H1 (cell line): Measurements from ENCODE around the gene CKAP4. TPM values are rescaled to one million over a fixed set of nuclear protein-coding genes. Genes with fewer than 3 reads are reported as not detected.

Source experiments
- CTCF ChIA-PET: fragments of 300-600 bp; sonication (Branson Sonifier 250); formaldehyde crosslinking; loops from one replicate; lab custom pipeline; 2021; ENCODE audit not compliant: partially characterized antibody; lab: Charles Lee
- POLR2A ChIA-PET: fragments of 300-600 bp; sonication (Branson Sonifier 250); formaldehyde crosslinking; loops from one replicate; lab custom pipeline; 2021; ENCODE audit warnings: inconsistent platforms; ENCODE audit not compliant: partially characterized antibody; lab: Charles Lee
- DNase-seq, 2 experiments: peaks; one replicate each; pipeline versions ENCODE4 v3.0.0 to v3.0.0-alpha.2; 2010 to 2022; ENCODE audit warnings: low spot score in 2 of 2, low read depth in 1 of 2, mixed read lengths in 1 of 2
- FAIRE-seq: peaks from 2 replicates; lab custom pipeline; 2011; peaks lifted over from hg19 to GRCh38; lab: Jason Lieb, UNC
- H2AFZ ChIP-seq: 2 replicates; pipeline ENCODE4 v1.8.1; 2012; ENCODE audit warnings: low read length, inconsistent platforms
- H2AK5ac ChIP-seq: 2 replicates; pipeline ENCODE4 v1.6.1; 2013; ENCODE audit warnings: low read depth, low read length
- H2BK120ac ChIP-seq: replicated peaks from 2 replicates; pipeline ENCODE3; 2013; ENCODE audit warnings: low read depth, low read length, inconsistent platforms
- H2BK12ac ChIP-seq: 2 replicates; pipeline ENCODE4 v1.6.1; 2013; ENCODE audit warnings: low read depth, low read length
- H2BK15ac ChIP-seq: 2 replicates; pipeline ENCODE4 v1.6.1; 2013; ENCODE audit warnings: low read length
- H2BK20ac ChIP-seq: 2 replicates; pipeline ENCODE4 v1.6.1; 2013; ENCODE audit warnings: low read length
- H2BK5ac ChIP-seq: 2 replicates; pipeline ENCODE4 v1.6.1; 2013; ENCODE audit warnings: low read depth, low read length
- H3K14ac ChIP-seq: 2 replicates; pipeline ENCODE4 v1.6.1; 2013; ENCODE audit warnings: inconsistent platforms; ENCODE audit not compliant: insufficient read length
- H3K18ac ChIP-seq: 2 replicates; pipeline ENCODE4 v1.6.1; 2013; ENCODE audit warnings: low read length; ENCODE audit errors: extremely low read depth
- H3K23ac ChIP-seq: 2 replicates; pipeline ENCODE4 v1.6.1; 2013; ENCODE audit warnings: inconsistent platforms; ENCODE audit not compliant: insufficient read length
- H3K23me2 ChIP-seq: 2 replicates; pipeline ENCODE4 v1.6.1; 2013; ENCODE audit warnings: low read depth, low read length
- H3K27ac ChIP-seq: 2 replicates; pipeline ENCODE4 v1.6.1; 2011; ENCODE audit warnings: low read depth, low read length, inconsistent platforms
- H3K27me3 ChIP-seq, 4 experiments: replicated peaks in 1 of 4; 1 replicate in 1 of 4; 2 replicates in 3 of 4; pipeline versions ENCODE4 v1.6.1 to v1.8.1; 2011 to 2013; ENCODE audit warnings: low read length in 3 of 4, mild to moderate bottlenecking in 3 of 4, inconsistent platforms in 2 of 4, mixed read lengths in 2 of 4, moderate library complexity in 1 of 4; ENCODE audit not compliant: control insufficient read depth in 3 of 4, insufficient read depth in 3 of 4; ENCODE audit errors: extremely low read depth in 1 of 4
- H3K36me3 ChIP-seq, 4 experiments: 2 replicates each; pipeline versions ENCODE4 v1.6.1 to v1.8.1; 2011 to 2013; ENCODE audit warnings: mild to moderate bottlenecking in 4 of 4, low read length in 3 of 4, moderate library complexity in 2 of 4, control low read depth in 1 of 4, inconsistent platforms in 1 of 4; ENCODE audit not compliant: insufficient read depth in 4 of 4, control insufficient read depth in 2 of 4
- H3K4ac ChIP-seq: replicated peaks from 2 replicates; pipeline ENCODE3; 2013; ENCODE audit warnings: low read length, low read depth, mixed read lengths, inconsistent platforms; ENCODE audit not compliant: insufficient read length
- H3K4me1 ChIP-seq, 4 experiments: replicated peaks in 1 of 4; 1 replicate in 1 of 4; 2 replicates in 3 of 4; pipeline versions ENCODE4 v1.6.1 to v1.8.1; 2011 to 2013; ENCODE audit warnings: low read length in 3 of 4, inconsistent platforms in 2 of 4, mixed read lengths in 1 of 4; ENCODE audit not compliant: insufficient read depth in 4 of 4, control insufficient read depth in 3 of 4
- H3K4me2 ChIP-seq, 2 experiments: 2 replicates each; pipeline versions ENCODE4 v1.6.1 to v1.8.1; 2011 to 2013; ENCODE audit warnings: low read depth in 2 of 2, low read length in 2 of 2, control low read depth in 1 of 2, inconsistent platforms in 1 of 2, mild to moderate bottlenecking in 1 of 2; ENCODE audit not compliant: insufficient read depth in 1 of 2
- H3K4me3 ChIP-seq, 4 experiments: fragments of 200-600, 300-600 bp in 1 of 4; sonication (generic), shearing (Covaris generic), sonication (Bioruptor Twin) in 1 of 4; 2 replicates each; pipeline versions ENCODE4 v1.5.1 to v1.8.1; 2011 to 2016; ENCODE audit warnings: low read length in 4 of 4, low read depth in 3 of 4, control low read depth in 2 of 4, inconsistent platforms in 2 of 4, mild to moderate bottlenecking in 2 of 4, mixed read lengths in 1 of 4, moderate library complexity in 1 of 4; ENCODE audit not compliant: insufficient read depth in 2 of 4; ENCODE audit errors: extremely low read depth in 1 of 4
- H3K56ac ChIP-seq: replicated peaks from 2 replicates; pipeline ENCODE3; 2013; ENCODE audit warnings: low read depth, mild to moderate bottlenecking, mixed read lengths, low read length, inconsistent platforms; ENCODE audit not compliant: insufficient read length
- H3K79me1 ChIP-seq: 2 replicates; pipeline ENCODE4 v1.6.1; 2013; ENCODE audit warnings: low read depth, low read length, control low read depth
- H3K79me2 ChIP-seq, 2 experiments: 2 replicates each; pipeline versions ENCODE4 v1.6.1 to v1.8.1; 2012 to 2013; ENCODE audit warnings: low read length in 2 of 2, mild to moderate bottlenecking in 2 of 2, inconsistent platforms in 1 of 2; ENCODE audit not compliant: insufficient read depth in 2 of 2, control insufficient read depth in 1 of 2
- H3K9ac ChIP-seq, 4 experiments: replicated peaks in 1 of 4; 1 replicate in 1 of 4; 2 replicates in 3 of 4; pipeline versions ENCODE4 v1.6.1 to v1.8.1; 2011 to 2013; ENCODE audit warnings: low read depth in 3 of 4, low read length in 3 of 4, control low read depth in 2 of 4, mild to moderate bottlenecking in 2 of 4, moderate library complexity in 2 of 4, inconsistent platforms in 1 of 4; ENCODE audit errors: extremely low read depth in 1 of 4
- H3K9me3 ChIP-seq, 2 experiments: 2 replicates each; pipeline versions ENCODE4 v1.6.1 to v1.8.1; 2012 to 2013; ENCODE audit warnings: mild to moderate bottlenecking in 2 of 2, moderate library complexity in 2 of 2, control low read depth in 1 of 2, inconsistent platforms in 1 of 2, low read depth in 1 of 2, low read length in 1 of 2, mixed read lengths in 1 of 2; ENCODE audit not compliant: insufficient read depth in 2 of 2
- H4K20me1 ChIP-seq, 2 experiments: replicated peaks in 1 of 2; 2 replicates each; pipeline versions ENCODE3 to v1.8.1; 2011 to 2013; ENCODE audit warnings: inconsistent platforms in 2 of 2, low read length in 2 of 2, mild to moderate bottlenecking in 1 of 2; ENCODE audit not compliant: insufficient read depth in 2 of 2, control insufficient read depth in 1 of 2
- H4K5ac ChIP-seq: 2 replicates; pipeline ENCODE4 v1.6.1; 2013; ENCODE audit warnings: low read length, low read depth, mixed read lengths, inconsistent platforms; ENCODE audit not compliant: insufficient read length
- H4K8ac ChIP-seq: 2 replicates; pipeline ENCODE4 v1.8.0; 2013; ENCODE audit warnings: mild to moderate bottlenecking, moderate library complexity, low read length, inconsistent platforms; ENCODE audit not compliant: insufficient read depth; ENCODE audit errors: extremely low read depth
- H4K91ac ChIP-seq: replicated peaks from 2 replicates; pipeline ENCODE3; 2013; ENCODE audit warnings: low read length, mixed read lengths, inconsistent platforms; ENCODE audit not compliant: insufficient read length
- HDAC6 ChIP-seq: IDR thresholded peaks from one replicate; pipeline ENCODE4 v1.7.1; 2012; ENCODE audit warnings: low read depth, mild to moderate bottlenecking, inconsistent platforms, low read length, moderate library complexity
- JUND ChIP-seq: IDR thresholded peaks from 2 replicates; pipeline ENCODE4 v1.6.1; 2011; ENCODE audit warnings: mild to moderate bottlenecking, improper control_type of control experiment, low read length
- WGBS, 2 experiments: shearing (Covaris generic) in 1 of 2; methylation state at CpG; one replicate each; pipeline versions ENCODE4 v1.1.6 to v1.1.7; 2013 to 2015; ENCODE audit warnings: low lambda C conversion rate in 2 of 2, mixed read lengths in 2 of 2, inconsistent platforms in 1 of 2, low coverage in 1 of 2, missing lambda C conversion rate in 1 of 2; ENCODE audit not compliant: insufficient replicate concordance in 2 of 2, insufficient coverage in 1 of 2, insufficient read length in 1 of 2; ENCODE audit errors: extremely low coverage in 1 of 2, missing lambda C conversion rate in 1 of 2; 5-methylcytosine and 5-hydroxymethylcytosine counted together
- polyA plus RNA-seq, 7 experiments: library from polyadenylated mRNA; depleted of rRNA in 3 of 7; stranded (reverse) in 5 of 7; unstranded in 2 of 7; fragments of >200 nt in 5 of 7; fragments of 200-250 nt in 2 of 7; gene quantifications; 1 replicate in 5 of 7; 2 replicates in 1 of 7; 4 replicates in 1 of 7; pipeline versions ENCODE4 v1.2.1 to v1.2.3, GENCODE V29; 2011 to 2013; ENCODE audit warnings: missing spikeins in 2 of 7, mixed read lengths in 2 of 7
- total RNA-seq: library from RNA; stranded (reverse); fragmentation: NEBNext Ultra II Directional; extraction: Animal tissue kit (Norgen Biotek cat#: 25700); gene quantifications from 2 replicates; pipeline ENCODE4 v1.2.1, GENCODE V29; 2021

Gene CKAP4
- total and polyA plus RNA-seq, 2 of the 8 experiments (the other 6 are each of a cell fraction or from before 2014, with no cell fraction given): 35.8 to 80.7 TPM

DNA sequence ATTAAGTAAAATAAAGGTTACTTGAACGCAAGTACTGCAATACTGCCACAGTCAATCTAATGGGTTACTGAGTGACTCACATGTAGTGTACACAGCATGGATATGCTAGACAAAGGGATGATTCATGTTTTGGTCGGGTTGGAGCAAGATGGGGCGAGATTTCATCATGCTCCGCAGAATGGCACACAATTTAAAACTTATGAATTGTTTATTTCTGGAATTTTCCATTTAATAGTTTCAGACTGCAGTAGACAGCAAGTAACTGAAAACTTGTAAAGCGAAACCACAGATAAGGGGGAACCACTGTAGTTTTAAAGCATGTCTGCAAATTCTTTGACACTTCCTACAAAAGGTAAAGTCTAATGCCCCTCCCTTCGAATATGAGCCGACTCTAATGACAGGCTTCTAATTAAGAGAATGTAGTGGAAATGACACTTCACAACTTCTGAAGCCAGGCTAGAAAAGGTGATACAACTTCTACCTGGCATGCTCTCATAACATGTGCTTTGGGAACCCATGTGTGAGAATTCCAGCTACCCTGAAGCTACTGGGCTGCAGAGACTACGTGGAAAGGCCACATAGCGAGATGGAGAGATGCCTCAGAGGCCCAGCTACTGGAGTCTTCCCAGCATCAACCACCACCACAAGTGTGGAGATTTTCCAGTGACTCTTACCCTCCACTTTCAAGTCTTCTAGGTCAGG is 40.8 kb upstream of the CKAP4 start:
- no peaks in the 10 kb centered on the region for H3K36me3 ChIP-seq
- H3K79me2 ChIP-seq: no peaks in the 10 kb centered on the region
- no peak overlapping the region for H3K56ac ChIP-seq
- H2BK12ac ChIP-seq: no peak overlapping the region
- DNase-seq: no peak
- H3K14ac ChIP-seq: no peak overlapping the region
- H3K27ac ChIP-seq: no peak overlapping the region
- no peaks in the 10 kb centered on the region for H3K23me2 ChIP-seq
- FAIRE-seq: no peak
- no peaks in the 10 kb centered on the region for H3K27me3 ChIP-seq
- H3K23ac ChIP-seq: no peak overlapping the region
- H3K9ac ChIP-seq: no peak overlapping the region
- no peaks in the 10 kb centered on the region for H3K9me3 ChIP-seq
- CTCF ChIA-PET: interaction anchor here (1.3 kb wide), 1 partner anchor 17 kb away, joined by 4 read pairs; no protein-coding TSS in a partner anchor
- TF ChIP-seq HDAC6: no peak
- TF ChIP-seq JUND: no peak
- TF ChIP-seq, all 59 proteins: peak for 0
- Histone ChIP-seq H3K4me1 (no peaks in the 10 kb centered on the region), H2AFZ (0 out of 2 replicates have a peak overlapping the region, but pooled peaks have one; percentile 23), H2BK120ac (no peak overlapping the region), H4K5ac (no peak overlapping the region), H4K20me1 (no peaks in the 10 kb centered on the region), H2BK15ac (no peak overlapping the region), H3K4ac (no peak overlapping the region), H3K18ac (no peak overlapping the region), H4K91ac (no peak overlapping the region), H3K79me1 (no peaks in the 10 kb centered on the region), H2AK5ac (no peak overlapping the region), H3K4me2 (no peak overlapping the region), H2BK5ac (no peak overlapping the region), H3K4me3 (no peak overlapping the region), H4K8ac (no peak overlapping the region), H2BK20ac (no peak overlapping the region)
- POLR2A ChIA-PET: no interaction called here
- 91% methylated on average over 9 of the region's 9 CpGs; no CpG with 5 or more reads in 1 of the 2 experiments for WGBS, 2 experiments
